Right atrium auricular region (tissue), 2 donors: ENCODE results near the gene PCGF2. TPM values are rescaled to one million over a fixed set of nuclear protein-coding genes. Genes with fewer than 3 reads are reported as not detected.

Experiments used
- DNase-seq: peaks from one replicate; pipeline ENCODE4 v3.0.0-alpha.2; 2019; ENCODE audit warnings: low spot score
- H3K27ac ChIP-seq, 2 donors: fragments of 200-600 bp; sonication (generic); 1 replicate in 1 of 2; 2 replicates in 1 of 2; pipeline ENCODE4 v1.5.1; 2016 to 2019
- H3K27me3 ChIP-seq, 2 donors: fragments of 200-600 bp; sonication (generic); one replicate each; pipeline versions ENCODE4 v1.5.1 to v1.6.0; 2017 to 2019
- H3K36me3 ChIP-seq: fragments of 200-600 bp; sonication (generic); one replicate; pipeline ENCODE4 v1.5.1; 2016
- H3K4me1 ChIP-seq, 2 donors: fragments of 200-600 bp; sonication (generic); one replicate each; pipeline versions ENCODE4 v1.5.1 to v1.6.0; 2017 to 2019
- H3K4me3 ChIP-seq, 2 donors: fragments of 200-600 bp; sonication (generic); 1 replicate in 1 of 2; 2 replicates in 1 of 2; pipeline ENCODE4 v1.5.1; 2017 to 2019; ENCODE audit warnings: mild to moderate bottlenecking in 1 of 2, moderate library complexity in 1 of 2
- H3K9me3 ChIP-seq, 2 donors: fragments of 200-600 bp; sonication (generic); one replicate each; pipeline ENCODE4 v1.5.1; 2019
- CTCF ChIP-seq, 2 donors: fragments of 200-600 bp; sonication (generic); IDR thresholded peaks; one replicate each; pipeline ENCODE4 v1.5.1; 2019; ENCODE audit warnings: antibody characterized with exemption in 2 of 2
- total RNA-seq, 2 donors: library from RNA; depleted of rRNA; stranded (reverse); fragments of >200 nt; gene quantifications; one replicate each; pipeline ENCODE4 v1.1.0, GENCODE V29; 2016

Gene PCGF2
- total RNA-seq, 2 donors from 2014 or later: 5.9 to 12.1 TPM

GRCh38 chr17:38779965-38780752 is 32.0 kb upstream of the PCGF2 start:
- TF ChIP-seq CTCF (IDR thresholded peaks at IDR 0.05): no peak
- no peaks in the 10 kb centered on the region for H3K4me1 ChIP-seq
- no peak for DNase-seq
- no peaks in the 10 kb centered on the region for H3K27me3 ChIP-seq
- no peak overlapping the region for H3K27ac ChIP-seq
- peaks cover 99% of the 10 kb centered on the region for H3K36me3 ChIP-seq
- no peak overlapping the region for H3K4me3 ChIP-seq
- no peaks in the 10 kb centered on the region for H3K9me3 ChIP-seq

GRCh38 chr17:38777641-38778250 is 29.6 kb upstream of the PCGF2 start:
- H3K4me3 ChIP-seq: no peak overlapping the region
- no peaks in the 10 kb centered on the region for H3K4me1 ChIP-seq
- no peak overlapping the region for H3K27ac ChIP-seq
- H3K36me3 ChIP-seq: peaks cover 97% of the 10 kb centered on the region
- no peaks in the 10 kb centered on the region for H3K27me3 ChIP-seq
- DNase-seq: no peak
- TF ChIP-seq CTCF (IDR thresholded peaks at IDR 0.05): no peak
- H3K9me3 ChIP-seq: no peaks in the 10 kb centered on the region

- no peak for TF ChIP-seq CTCF (IDR thresholded peaks at IDR 0.05)
- Histone ChIP-seq H3K36me3 (peaks cover 96% of the 10 kb centered on the region), H3K4me3 (no peak overlapping the region)
Observed at GRCh38 chr17:38773258-38773657, 25.1 kb upstream of the PCGF2 start.

GRCh38 chr17:38768417-38768816 is 20.3 kb upstream of the PCGF2 start:
- Histone ChIP-seq H3K4me1 (peaks cover 0 to 10% of the 10 kb centered on the region in 2 donors), H3K9me3 (no peaks in the 10 kb centered on the region), H3K27ac (peak overlapping the region in 1 of 2 donors; percentile 35), H3K27me3 (no peaks in the 10 kb centered on the region), H3K4me3 (no peak overlapping the region), H3K36me3 (peaks cover 91% of the 10 kb centered on the region)
- no peak for DNase-seq
- no peak for TF ChIP-seq CTCF (IDR thresholded peaks at IDR 0.05)

More at GRCh38 chr17:38773258-38773657, 25.1 kb upstream of the PCGF2 start:
- Histone ChIP-seq H3K9me3 (no peaks in the 10 kb centered on the region), H3K27me3 (no peaks in the 10 kb centered on the region), H3K4me1 (peaks cover 0 to 5% of the 10 kb centered on the region in 2 donors), H3K27ac (no peak overlapping the region)
- DNase-seq: no peak

GRCh38 chr17:38766341-38766740 is 18.2 kb upstream of the PCGF2 start:
- H3K9me3 ChIP-seq: no peaks in the 10 kb centered on the region
- H3K27me3 ChIP-seq: no peaks in the 10 kb centered on the region
- H3K4me1 ChIP-seq: peaks cover 0 to 10% of the 10 kb centered on the region in 2 donors
- DNase-seq: no peak
- TF ChIP-seq CTCF (IDR thresholded peaks at IDR 0.05): no peak
- H3K36me3 ChIP-seq: peaks cover 89% of the 10 kb centered on the region
- H3K4me3 ChIP-seq: no peak overlapping the region
- H3K27ac ChIP-seq: no peak overlapping the region
